HG03558 (cell line): ENCODE data around the gene VTA1.
"Not testable (repeated sequence)": the region's sequence is repeated elsewhere in the genome, so short reads cannot be mapped to it uniquely, and the experiment has no call there.

Source experiments
- ATAC-seq: cut with Tn5 transposase; IDR thresholded peaks from one replicate; pipeline ENCODE4 v1.9.1; 2021; ENCODE audit warnings: moderate number of reproducible peaks; ENCODE audit not compliant: unreplicated experiment; ENCODE audit errors: extremely low read depth

The VTA1 gene

GRCh38 chr6:142218446-142218845, 71.4 kb downstream of the VTA1 start:
- ATAC-seq = no peak

- ATAC-seq = no peak
Observed at GRCh38 chr6:142222022-142222421, 75.0 kb downstream of the VTA1 start.

GRCh38 chr6:142223938-142224337, 76.9 kb downstream of the VTA1 start:
- ATAC-seq = no peak

GRCh38 chr6:142225115-142225514, 78.1 kb downstream of the VTA1 start:
- ATAC-seq = no peak

GRCh38 chr6:142225552-142225951, 78.5 kb downstream of the VTA1 start:
- ATAC-seq = no peak

- ATAC-seq = no peak
Observed at GRCh38 chr6:142226731-142227130, 79.7 kb downstream of the VTA1 start.

- not testable (repeated sequence) for ATAC-seq
Observed at GRCh38 chr6:142229518-142230270, 82.6 kb downstream of the VTA1 start.

GRCh38 chr6:142232206-142233044, 85.4 kb downstream of the VTA1 start:
- not testable (repeated sequence) for ATAC-seq

GRCh38 chr6:142233945-142234682, 87.1 kb downstream of the VTA1 start:
- ATAC-seq = no peak

- no peak for ATAC-seq
Observed at GRCh38 chr6:142235272-142235671, 88.2 kb downstream of the VTA1 start.

GRCh38 chr6:142235791-142236190, 88.7 kb downstream of the VTA1 start:
- no peak for ATAC-seq

GRCh38 chr6:142236691-142237090, 89.6 kb downstream of the VTA1 start:
- no peak for ATAC-seq

- no peak for ATAC-seq
Observed at GRCh38 chr6:142238881-142239280, 91.8 kb downstream of the VTA1 start.

- ATAC-seq = no peak
Observed at GRCh38 chr6:142240179-142240578, 93.1 kb downstream of the VTA1 start.

GRCh38 chr6:142241061-142241460, 94.0 kb downstream of the VTA1 start:
- ATAC-seq = no peak

GRCh38 chr6:142242269-142242668, 95.2 kb downstream of the VTA1 start:
- no peak for ATAC-seq

GRCh38 chr6:142246960-142247359, 99.9 kb downstream of the VTA1 start:
- ATAC-seq = peak; percentile 62

- ATAC-seq = no peak
Observed at GRCh38 chr6:142249266-142249665, 102.2 kb downstream of the VTA1 start.

- ATAC-seq = no peak
Observed at GRCh38 chr6:142251930-142252445, 104.9 kb downstream of the VTA1 start.

GRCh38 chr6:142254513-142254912, 107.5 kb downstream of the VTA1 start:
- ATAC-seq = no peak

GRCh38 chr6:142255785-142256184, 108.7 kb downstream of the VTA1 start:
- no peak for ATAC-seq
